Left renal cortex interstitium (tissue), 4 donors: Measurements from ENCODE around the gene KLRC4. TPM values are rescaled to one million over a fixed set of nuclear protein-coding genes. Genes with fewer than 3 reads are reported as not detected.
"Not testable (repeated sequence)": the region's sequence is repeated elsewhere in the genome, so short reads cannot be mapped to it uniquely, and the experiment has no call there.

Experiments used
- DNase-seq, 4 donors: peaks; one replicate each; pipeline ENCODE4 v3.0.0-alpha.2; 2013; ENCODE audit warnings: low read depth in 4 of 4, low spot score in 2 of 4, missing footprints in 1 of 4
- polyA plus RNA-seq, 4 donors: library from polyadenylated mRNA; unstranded; fragments of 120-200 nt; gene quantifications; one replicate each; pipeline ENCODE4 v1.2.1, GENCODE V29; 2013; ENCODE audit not compliant: insufficient read length in 4 of 4

The KLRC4 gene
- polyA plus RNA-seq, 4 donors, result 0.16 to 0.30 TPM; not detected in 2

GRCh38 chr12:10398168-10398567 is 11.4 kb downstream of the KLRC4 start:
- DNase-seq, result no peak

GRCh38 chr12:10397296-10397695 is 12.3 kb downstream of the KLRC4 start:
- DNase-seq, result no peak

GRCh38 chr12:10396176-10396575 is 13.4 kb downstream of the KLRC4 start:
- not testable (repeated sequence) for DNase-seq

GRCh38 chr12:10395390-10395998 is 14.1 kb downstream of the KLRC4 start:
- no peak for DNase-seq

GRCh38 chr12:10394531-10395152 is 14.9 kb downstream of the KLRC4 start:
- DNase-seq, result not testable (repeated sequence)

- DNase-seq, result no peak
Observed at GRCh38 chr12:10393291-10393690, 16.3 kb downstream of the KLRC4 start.

- DNase-seq, result no peak
Observed at GRCh38 chr12:10392394-10392930, 17.1 kb downstream of the KLRC4 start.

- not testable (repeated sequence) for DNase-seq
Observed at GRCh38 chr12:10390991-10391390, 18.6 kb downstream of the KLRC4 start.

- no peak for DNase-seq
Observed at GRCh38 chr12:10389904-10390303, 19.7 kb downstream of the KLRC4 start, which contains the start of gene KLRK1. Gene KLRK1, minus strand, starts transcription at chr12:10390041. Its CDS starts 1,231 bp downstream, at chr12:10388810.

- no peak for DNase-seq
Observed at GRCh38 chr12:10388624-10389413, 20.7 kb downstream of the KLRC4 start.

- DNase-seq, result not testable (repeated sequence)
Observed at GRCh38 chr12:10387498-10387897, 22.1 kb downstream of the KLRC4 start.

- no peak for DNase-seq
Observed at GRCh38 chr12:10386857-10387256, 22.7 kb downstream of the KLRC4 start.

GRCh38 chr12:10385166-10385613 is 24.4 kb downstream of the KLRC4 start:
- DNase-seq, result no peak

- DNase-seq, result no peak
Observed at GRCh38 chr12:10384191-10384590, 25.4 kb downstream of the KLRC4 start.

GRCh38 chr12:10381928-10382628 is 27.5 kb downstream of the KLRC4 start:
- no peak for DNase-seq

- DNase-seq, result not testable (repeated sequence)
Observed at GRCh38 chr12:10378737-10379136, 30.8 kb downstream of the KLRC4 start.

- DNase-seq, result no peak
Observed at GRCh38 chr12:10374624-10375018, 34.9 kb downstream of the KLRC4 start.

GRCh38 chr12:10372559-10372958 is 37.0 kb downstream of the KLRC4 start:
- no peak for DNase-seq

GRCh38 chr12:10371893-10372535 is 37.5 kb downstream of the KLRC4 start:
- DNase-seq, result not testable (repeated sequence)
